Transverse colon (tissue), 3 donors: ENCODE results near the gene NUP214.

Experiments used
- CTCF ChIP-seq, 5 experiments: fragments of 200-600 bp in 3 of 5; fragments of 450-650 bp in 2 of 5; sonication (generic) in 3 of 5; IDR thresholded peaks; 1 replicate in 2 of 5; 2 replicates in 3 of 5; pipeline ENCODE4 v1.5.1; 2016 to 2017; ENCODE audit warnings: antibody characterized with exemption in 5 of 5, inconsistent platforms in 3 of 5, mild to moderate bottlenecking in 2 of 5, moderate library complexity in 1 of 5
- POLR2A ChIP-seq: fragments of 450-650 bp; IDR thresholded peaks from one replicate; pipeline ENCODE4 v1.6.1; 2016; ENCODE audit warnings: antibody characterized with exemption, mild to moderate bottlenecking, moderate library complexity

GRCh38 chr9:131218370-131218769, 93.0 kb downstream of the NUP214 start:
- TF ChIP-seq CTCF (IDR thresholded peaks at IDR 0.05), result no peak
- TF ChIP-seq POLR2A, result no peak
